IPS-18a (cell line): ENCODE measurements around the gene ADAMTS20.
A peak's percentile ranks its signal among the peaks of the same experiment; 100 is the strongest.

ENCODE experiments used
- H3K27ac ChIP-seq: one replicate; pipeline ENCODE4 v1.5.1; 2013; ENCODE audit warnings: low read length
- H3K27me3 ChIP-seq: one replicate; pipeline ENCODE4 v1.6.1; 2013; ENCODE audit warnings: mild to moderate bottlenecking, low read length; ENCODE audit not compliant: control insufficient read depth, insufficient read depth
- H3K36me3 ChIP-seq: one replicate; pipeline ENCODE4 v1.6.1; 2013; ENCODE audit warnings: low read depth, low read length; ENCODE audit not compliant: control insufficient read depth
- H3K4me1 ChIP-seq: one replicate; pipeline ENCODE4 v1.6.1; 2013; ENCODE audit warnings: low read depth, low read length; ENCODE audit not compliant: control insufficient read depth
- H3K4me3 ChIP-seq: one replicate; pipeline ENCODE4 v1.5.1; 2013; ENCODE audit warnings: low read length
- H3K9ac ChIP-seq: one replicate; pipeline ENCODE4 v1.6.1; 2013; ENCODE audit warnings: mild to moderate bottlenecking, low read length, moderate library complexity
- H3K9me3 ChIP-seq: one replicate; pipeline ENCODE4 v1.6.1; 2013; ENCODE audit warnings: low read depth, low read length; ENCODE audit not compliant: control insufficient read depth

ADAMTS20 gene

DNA sequence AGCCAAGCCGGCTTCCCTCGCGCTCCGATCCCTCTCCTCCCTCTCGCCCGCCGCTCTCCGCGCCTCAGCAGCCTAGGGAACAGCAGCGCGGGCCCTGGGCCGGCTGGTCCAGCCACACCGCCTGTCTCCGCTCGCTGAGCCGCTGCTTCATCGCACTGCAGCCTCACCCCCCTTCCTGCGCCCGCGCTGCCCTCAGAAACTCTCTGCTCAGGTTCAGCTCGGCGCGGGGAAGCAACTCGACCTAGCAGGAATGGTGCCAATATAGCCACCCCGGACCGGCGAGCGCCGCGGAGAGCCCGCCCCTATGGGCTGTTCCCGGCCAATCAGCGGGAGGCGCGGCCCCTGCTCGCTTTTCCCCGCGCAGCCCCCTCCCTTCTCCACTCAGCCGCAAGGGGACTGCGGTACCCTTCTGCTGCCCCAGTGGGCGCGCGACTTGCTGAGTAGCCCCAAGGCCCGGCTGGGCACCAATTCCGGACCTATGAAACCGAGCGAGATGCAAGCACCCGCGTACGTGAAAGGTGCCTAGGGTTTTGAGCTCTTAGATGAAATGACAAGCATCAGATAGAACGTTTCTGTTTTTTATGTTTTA, at the start of gene ADAMTS20:
Gene ADAMTS20 (minus strand): TSS at position 233 of the 589 bp plus-strand sequence. CDS start 282 bp downstream, outside the sequence.
- H3K27me3 ChIP-seq, result peaks cover 29% of the 10 kb centered on the region
- H3K9ac ChIP-seq, result peak within 1 kb of the TSS; percentile 43
- no peak within 1 kb of the TSS for H3K27ac ChIP-seq
- peak within 1 kb of the TSS; percentile 74 for H3K4me3 ChIP-seq
- no peaks in the 10 kb centered on the region for H3K4me1 ChIP-seq
- H3K9me3 ChIP-seq, result peaks cover 11% of the 10 kb centered on the region
- no peaks in the 10 kb centered on the region for H3K36me3 ChIP-seq

- H3K9ac ChIP-seq, result no peak overlapping the region
- no peaks in the 10 kb centered on the region for H3K36me3 ChIP-seq
- no peak overlapping the region for H3K27ac ChIP-seq
- H3K4me3 ChIP-seq, result no peak overlapping the region
- H3K9me3 ChIP-seq, result no peaks in the 10 kb centered on the region
- H3K27me3 ChIP-seq, result no peaks in the 10 kb centered on the region
- H3K4me1 ChIP-seq, result no peaks in the 10 kb centered on the region
Observed at GRCh38 chr12:43599708-43600107, 47.7 kb upstream of the ADAMTS20 start.

GRCh38 chr12:43599066-43599465, 47.1 kb upstream of the ADAMTS20 start:
- no peaks in the 10 kb centered on the region for H3K36me3 ChIP-seq
- no peaks in the 10 kb centered on the region for H3K27me3 ChIP-seq
- H3K9me3 ChIP-seq, result no peaks in the 10 kb centered on the region
- no peak overlapping the region for H3K9ac ChIP-seq
- no peaks in the 10 kb centered on the region for H3K4me1 ChIP-seq
- H3K4me3 ChIP-seq, result no peak overlapping the region
- no peak overlapping the region for H3K27ac ChIP-seq

DNA sequence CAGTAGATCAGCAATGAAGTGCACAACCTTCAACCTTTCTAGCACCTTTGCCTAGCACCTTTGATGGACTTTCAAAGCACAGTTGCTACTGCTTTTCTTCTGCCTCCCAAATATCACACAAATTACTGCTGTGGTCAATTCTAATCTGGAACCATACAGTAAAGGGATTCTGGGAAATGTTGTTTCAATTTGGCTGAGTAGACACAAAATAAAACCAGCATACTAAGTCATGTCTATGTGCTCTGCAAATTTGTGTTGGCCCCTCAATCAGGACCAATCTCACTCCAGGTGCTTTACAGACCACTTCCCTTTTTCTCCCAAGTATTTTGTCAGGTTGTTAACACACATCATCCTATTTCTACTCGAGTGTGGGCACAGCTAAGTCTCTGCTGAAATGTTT, 38.3 kb upstream of the ADAMTS20 start:
- H3K9ac ChIP-seq, result no peak overlapping the region
- H3K4me1 ChIP-seq, result no peaks in the 10 kb centered on the region
- no peaks in the 10 kb centered on the region for H3K36me3 ChIP-seq
- no peak overlapping the region for H3K27ac ChIP-seq
- H3K9me3 ChIP-seq, result no peaks in the 10 kb centered on the region
- no peak overlapping the region for H3K4me3 ChIP-seq
- H3K27me3 ChIP-seq, result no peaks in the 10 kb centered on the region

DNA sequence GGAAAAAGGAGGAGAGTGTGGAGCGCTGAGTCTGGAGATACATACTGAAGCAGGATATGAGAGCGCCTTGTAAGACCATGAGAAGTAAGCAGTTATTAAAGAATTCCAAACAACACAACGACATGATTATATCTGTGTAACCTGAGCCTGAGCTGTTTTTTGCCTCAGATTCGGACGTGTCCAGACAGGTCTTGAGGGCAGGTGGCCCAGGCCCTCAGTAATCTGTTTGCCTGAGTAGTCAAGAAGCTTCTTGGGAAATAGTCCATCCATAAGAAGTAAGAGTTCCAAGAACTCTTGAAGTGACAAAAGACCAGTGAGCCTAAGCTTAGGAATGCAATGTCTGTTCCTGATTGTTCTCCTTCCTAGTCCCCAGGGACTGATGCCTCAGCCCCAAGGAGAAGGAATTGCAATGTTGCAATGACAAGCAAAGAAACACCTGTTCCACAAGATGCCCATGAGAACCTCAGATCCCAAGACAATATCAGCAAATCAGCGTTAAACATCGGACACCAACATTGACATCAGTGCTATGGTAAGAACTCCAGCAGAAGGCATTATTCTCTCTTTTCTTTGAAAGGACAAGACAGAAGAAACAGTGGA, 34.7 kb upstream of the ADAMTS20 start:
- Histone ChIP-seq H3K9ac (no peak overlapping the region), H3K9me3 (no peaks in the 10 kb centered on the region), H3K4me3 (no peak overlapping the region), H3K27me3 (no peaks in the 10 kb centered on the region), H3K27ac (no peak overlapping the region), H3K4me1 (no peaks in the 10 kb centered on the region), H3K36me3 (no peaks in the 10 kb centered on the region)

- no peak overlapping the region for H3K27ac ChIP-seq
- no peaks in the 10 kb centered on the region for H3K27me3 ChIP-seq
- no peak overlapping the region for H3K9ac ChIP-seq
- no peaks in the 10 kb centered on the region for H3K4me1 ChIP-seq
- H3K4me3 ChIP-seq, result no peak overlapping the region
- no peaks in the 10 kb centered on the region for H3K36me3 ChIP-seq
- no peaks in the 10 kb centered on the region for H3K9me3 ChIP-seq
Observed at GRCh38 chr12:43585676-43586075, 33.7 kb upstream of the ADAMTS20 start.

GRCh38 chr12:43580601-43581000, 28.6 kb upstream of the ADAMTS20 start:
- Histone ChIP-seq H3K9ac (no peak overlapping the region), H3K27ac (no peak overlapping the region), H3K36me3 (no peaks in the 10 kb centered on the region), H3K4me3 (no peak overlapping the region), H3K9me3 (no peaks in the 10 kb centered on the region), H3K27me3 (no peaks in the 10 kb centered on the region), H3K4me1 (no peaks in the 10 kb centered on the region)

DNA sequence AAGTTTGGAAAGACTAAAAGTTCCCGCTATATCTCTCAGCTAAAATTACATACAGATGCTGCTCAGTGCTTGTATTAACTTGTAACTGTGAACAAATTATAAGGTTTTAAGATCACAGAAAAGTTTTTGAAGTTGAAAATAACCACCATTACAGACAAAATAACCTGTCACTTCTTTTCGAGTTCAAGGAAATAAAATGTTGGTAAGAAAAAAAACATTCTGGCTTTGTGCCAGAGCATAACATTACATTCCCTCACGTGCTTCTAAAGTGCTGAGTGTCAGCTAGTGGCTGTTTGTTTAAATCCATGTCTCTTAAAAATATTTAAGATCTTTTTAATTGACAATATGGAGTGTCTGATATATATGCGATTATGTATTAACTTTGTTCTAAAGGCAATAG, 27.2 kb upstream of the ADAMTS20 start:
- Histone ChIP-seq H3K9ac (no peak overlapping the region), H3K27ac (no peak overlapping the region), H3K27me3 (no peaks in the 10 kb centered on the region)

DNA sequence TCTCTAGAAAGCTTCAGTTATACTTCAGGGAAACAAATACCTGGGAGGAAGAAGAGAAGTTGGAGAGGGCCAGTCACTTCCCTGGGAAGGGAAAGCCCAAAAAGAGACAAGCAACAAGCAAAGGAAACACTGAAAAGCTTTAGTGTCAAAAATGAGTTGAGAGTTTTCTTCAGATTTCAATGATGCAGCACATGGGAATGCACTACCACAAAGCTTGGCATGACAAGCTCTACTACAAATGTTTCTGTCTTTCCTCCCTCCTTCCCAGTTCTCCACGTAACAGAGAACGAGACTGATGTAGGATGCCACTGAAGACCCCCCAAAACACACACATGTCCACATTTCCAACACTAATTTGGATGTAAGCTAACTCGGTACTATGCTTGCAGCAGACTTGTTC, 26.8 kb upstream of the ADAMTS20 start:
- no peaks in the 10 kb centered on the region for H3K4me1 ChIP-seq
- H3K9ac ChIP-seq, result no peak overlapping the region
- no peaks in the 10 kb centered on the region for H3K27me3 ChIP-seq
- no peaks in the 10 kb centered on the region for H3K9me3 ChIP-seq
- no peak overlapping the region for H3K27ac ChIP-seq
- no peak overlapping the region for H3K4me3 ChIP-seq
- H3K36me3 ChIP-seq, result no peaks in the 10 kb centered on the region

More for the DNA sequence above, 27.2 kb upstream of the ADAMTS20 start:
- H3K4me1 ChIP-seq, result no peaks in the 10 kb centered on the region
- H3K36me3 ChIP-seq, result no peaks in the 10 kb centered on the region
- no peaks in the 10 kb centered on the region for H3K9me3 ChIP-seq
- H3K4me3 ChIP-seq, result no peak overlapping the region

- no peaks in the 10 kb centered on the region for H3K27me3 ChIP-seq
- H3K4me1 ChIP-seq, result no peaks in the 10 kb centered on the region
- no peak overlapping the region for H3K9ac ChIP-seq
- H3K4me3 ChIP-seq, result no peak overlapping the region
- no peak overlapping the region for H3K27ac ChIP-seq
- no peaks in the 10 kb centered on the region for H3K36me3 ChIP-seq
- no peaks in the 10 kb centered on the region for H3K9me3 ChIP-seq
Observed at GRCh38 chr12:43577381-43577780, 25.4 kb upstream of the ADAMTS20 start.

DNA sequence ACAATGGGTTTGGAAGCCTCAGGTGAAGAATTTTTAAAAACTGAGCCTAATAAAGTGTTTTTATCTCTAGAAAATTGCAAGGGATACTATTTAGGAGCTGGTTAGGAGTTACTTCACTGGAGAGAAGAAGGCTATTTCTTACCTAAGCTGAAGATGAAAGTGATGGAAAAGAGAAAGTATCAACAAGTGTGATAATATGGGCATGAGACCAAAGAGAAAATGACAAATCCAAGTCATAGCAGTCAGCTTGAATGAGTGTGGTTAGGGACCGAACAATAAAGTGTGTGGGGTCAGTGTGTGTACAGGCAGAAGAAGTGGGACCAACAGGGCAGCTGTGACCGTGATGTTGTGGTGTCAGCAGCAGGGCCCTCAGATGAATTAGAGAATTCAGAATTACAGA, 24.2 kb upstream of the ADAMTS20 start:
- H3K4me1 ChIP-seq, result no peaks in the 10 kb centered on the region
- H3K27ac ChIP-seq, result no peak overlapping the region
- H3K9me3 ChIP-seq, result no peaks in the 10 kb centered on the region
- H3K9ac ChIP-seq, result no peak overlapping the region
- no peaks in the 10 kb centered on the region for H3K27me3 ChIP-seq
- H3K4me3 ChIP-seq, result no peak overlapping the region
- no peaks in the 10 kb centered on the region for H3K36me3 ChIP-seq

GRCh38 chr12:43571885-43572284, 19.9 kb upstream of the ADAMTS20 start:
- H3K27me3 ChIP-seq, result no peaks in the 10 kb centered on the region
- no peak overlapping the region for H3K4me3 ChIP-seq
- no peak overlapping the region for H3K9ac ChIP-seq
- H3K27ac ChIP-seq, result no peak overlapping the region
- H3K4me1 ChIP-seq, result no peaks in the 10 kb centered on the region
- no peaks in the 10 kb centered on the region for H3K9me3 ChIP-seq
- H3K36me3 ChIP-seq, result no peaks in the 10 kb centered on the region
